ENCODE data around the gene NCS1. TPM values are rescaled to one million over a fixed set of nuclear protein-coding genes. Genes with fewer than 3 reads are reported as not detected.

The NCS1 gene
- total and polyA plus RNA-seq, 9 of the 15 experiments (the other 6 are each of a cell fraction or from before 2014, with no cell fraction given) = 0.28 to 27.0 (median 9.6) TPM

DNA sequence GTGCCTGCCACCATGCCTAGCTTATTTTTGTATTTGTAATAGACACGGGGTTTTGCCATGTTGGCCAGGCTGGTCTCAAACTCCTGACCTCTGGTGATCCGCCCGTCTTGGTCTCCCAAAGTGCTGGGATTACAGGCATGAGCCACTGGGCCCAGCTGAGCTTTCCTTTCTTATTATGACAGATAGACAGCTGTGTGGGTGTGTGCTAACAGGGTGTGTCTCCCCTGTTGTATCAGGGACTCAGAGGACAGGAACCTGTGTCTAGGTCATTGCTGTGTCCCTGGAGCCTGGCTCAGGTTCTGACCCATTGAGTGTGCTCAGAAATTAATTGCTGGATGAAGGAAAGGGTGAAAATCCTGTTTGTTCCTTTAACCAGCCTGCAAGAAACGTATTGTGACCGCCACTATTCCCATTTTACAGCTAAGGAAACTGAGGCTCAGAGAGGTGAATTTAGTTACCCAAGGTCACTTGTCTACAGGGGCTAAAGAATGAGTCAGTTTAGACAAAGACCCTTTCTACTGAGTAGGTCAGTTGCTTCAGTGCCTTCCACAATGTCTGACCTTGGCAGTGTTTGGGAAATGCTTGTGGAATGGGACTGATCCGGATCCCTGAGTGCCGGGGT is 16.8 kb downstream of the NCS1 start (continued):
- TF ChIP-seq GATAD2A (IDR thresholded peaks at IDR 0.05) (no peak), KLF13 (tag; IDR thresholded peaks at IDR 0.05; ENCODE audit: borderline replicate concordance, low read depth) (no peak), TBP (optimal IDR thresholded peaks at IDR 0.05; ENCODE audit: low read depth, low read length) (peak; percentile 15), ADNP (tag; IDR thresholded peaks at IDR 0.05) (0 out of 2 replicates have a peak, but pooled peaks have one; percentile 41), TOE1 (IDR thresholded peaks at IDR 0.05; ENCODE audit: borderline replicate concordance) (no peak), TOE1 (CRISPR knock-in tag; IDR thresholded peaks at IDR 0.05; ENCODE audit: borderline replicate concordance, low read depth) (no peak), HDAC3 (IDR thresholded peaks at IDR 0.05; ENCODE audit: borderline replicate concordance, partially characterized antibody) (no peak), SREBF1 (IDR thresholded peaks at IDR 0.05; ENCODE audit: borderline replicate concordance, low read depth, low read length) (no peak), PCBP2 (IDR thresholded peaks at IDR 0.05; ENCODE audit: low read depth, low read length, poor library complexity, severe bottlenecking) (no peak), ZBED1 (IDR thresholded peaks at IDR 0.05) (no peak), SETDB1 (IDR thresholded peaks at IDR 0.05; ENCODE audit: low read length) (no peak), JUND (IDR thresholded peaks at IDR 0.05; ENCODE audit: borderline replicate concordance, low read depth, low read length) (no peak), JUND (tag; IDR thresholded peaks at IDR 0.05; ENCODE audit: borderline replicate concordance, low read depth, low read length) (no peak), PHF8 (IDR thresholded peaks at IDR 0.05; ENCODE audit: borderline replicate concordance, low read length) (no peak), ZNF436 (CRISPR knock-in tag; IDR thresholded peaks at IDR 0.05) (no peak), NFIX (CRISPR knock-in tag; IDR thresholded peaks at IDR 0.05; ENCODE audit: low read depth) (no peak), ZNF174 (CRISPR knock-in tag; IDR thresholded peaks at IDR 0.05) (no peak), HIVEP1 (CRISPR knock-in tag; IDR thresholded peaks at IDR 0.05) (no peak)
- TF ChIP-seq, protein P1, sequence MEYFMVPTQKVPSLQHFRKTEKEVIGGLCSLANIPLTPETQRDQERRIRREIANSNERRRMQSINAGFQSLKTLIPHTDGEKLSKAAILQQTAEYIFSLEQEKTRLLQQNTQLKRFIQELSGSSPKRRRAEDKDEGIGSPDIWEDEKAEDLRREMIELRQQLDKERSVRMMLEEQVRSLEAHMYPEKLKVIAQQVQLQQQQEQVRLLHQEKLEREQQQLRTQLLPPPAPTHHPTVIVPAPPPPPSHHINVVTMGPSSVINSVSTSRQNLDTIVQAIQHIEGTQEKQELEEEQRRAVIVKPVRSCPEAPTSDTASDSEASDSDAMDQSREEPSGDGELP (CRISPR knock-in tag; IDR thresholded peaks at IDR 0.05; ENCODE audit: borderline replicate concordance) = peak; percentile 89
- TF ChIP-seq, protein P2, sequence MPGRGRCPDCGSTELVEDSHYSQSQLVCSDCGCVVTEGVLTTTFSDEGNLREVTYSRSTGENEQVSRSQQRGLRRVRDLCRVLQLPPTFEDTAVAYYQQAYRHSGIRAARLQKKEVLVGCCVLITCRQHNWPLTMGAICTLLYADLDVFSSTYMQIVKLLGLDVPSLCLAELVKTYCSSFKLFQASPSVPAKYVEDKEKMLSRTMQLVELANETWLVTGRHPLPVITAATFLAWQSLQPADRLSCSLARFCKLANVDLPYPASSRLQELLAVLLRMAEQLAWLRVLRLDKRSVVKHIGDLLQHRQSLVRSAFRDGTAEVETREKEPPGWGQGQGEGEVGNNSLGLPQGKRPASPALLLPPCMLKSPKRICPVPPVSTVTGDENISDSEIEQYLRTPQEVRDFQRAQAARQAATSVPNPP (IDR thresholded peaks at IDR 0.05; ENCODE audit: borderline replicate concordance, insufficient read depth, insufficient read length) = no peak
- TF ChIP-seq, protein P3, sequence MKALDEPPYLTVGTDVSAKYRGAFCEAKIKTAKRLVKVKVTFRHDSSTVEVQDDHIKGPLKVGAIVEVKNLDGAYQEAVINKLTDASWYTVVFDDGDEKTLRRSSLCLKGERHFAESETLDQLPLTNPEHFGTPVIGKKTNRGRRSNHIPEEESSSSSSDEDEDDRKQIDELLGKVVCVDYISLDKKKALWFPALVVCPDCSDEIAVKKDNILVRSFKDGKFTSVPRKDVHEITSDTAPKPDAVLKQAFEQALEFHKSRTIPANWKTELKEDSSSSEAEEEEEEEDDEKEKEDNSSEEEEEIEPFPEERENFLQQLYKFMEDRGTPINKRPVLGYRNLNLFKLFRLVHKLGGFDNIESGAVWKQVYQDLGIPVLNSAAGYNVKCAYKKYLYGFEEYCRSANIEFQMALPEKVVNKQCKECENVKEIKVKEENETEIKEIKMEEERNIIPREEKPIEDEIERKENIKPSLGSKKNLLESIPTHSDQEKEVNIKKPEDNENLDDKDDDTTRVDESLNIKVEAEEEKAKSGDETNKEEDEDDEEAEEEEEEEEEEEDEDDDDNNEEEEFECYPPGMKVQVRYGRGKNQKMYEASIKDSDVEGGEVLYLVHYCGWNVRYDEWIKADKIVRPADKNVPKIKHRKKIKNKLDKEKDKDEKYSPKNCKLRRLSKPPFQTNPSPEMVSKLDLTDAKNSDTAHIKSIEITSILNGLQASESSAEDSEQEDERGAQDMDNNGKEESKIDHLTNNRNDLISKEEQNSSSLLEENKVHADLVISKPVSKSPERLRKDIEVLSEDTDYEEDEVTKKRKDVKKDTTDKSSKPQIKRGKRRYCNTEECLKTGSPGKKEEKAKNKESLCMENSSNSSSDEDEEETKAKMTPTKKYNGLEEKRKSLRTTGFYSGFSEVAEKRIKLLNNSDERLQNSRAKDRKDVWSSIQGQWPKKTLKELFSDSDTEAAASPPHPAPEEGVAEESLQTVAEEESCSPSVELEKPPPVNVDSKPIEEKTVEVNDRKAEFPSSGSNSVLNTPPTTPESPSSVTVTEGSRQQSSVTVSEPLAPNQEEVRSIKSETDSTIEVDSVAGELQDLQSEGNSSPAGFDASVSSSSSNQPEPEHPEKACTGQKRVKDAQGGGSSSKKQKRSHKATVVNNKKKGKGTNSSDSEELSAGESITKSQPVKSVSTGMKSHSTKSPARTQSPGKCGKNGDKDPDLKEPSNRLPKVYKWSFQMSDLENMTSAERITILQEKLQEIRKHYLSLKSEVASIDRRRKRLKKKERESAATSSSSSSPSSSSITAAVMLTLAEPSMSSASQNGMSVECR (CRISPR knock-in tag; IDR thresholded peaks at IDR 0.05) = peak; percentile 43; the same call in 1 of the 2 replicates
- TF ChIP-seq, protein P4, sequence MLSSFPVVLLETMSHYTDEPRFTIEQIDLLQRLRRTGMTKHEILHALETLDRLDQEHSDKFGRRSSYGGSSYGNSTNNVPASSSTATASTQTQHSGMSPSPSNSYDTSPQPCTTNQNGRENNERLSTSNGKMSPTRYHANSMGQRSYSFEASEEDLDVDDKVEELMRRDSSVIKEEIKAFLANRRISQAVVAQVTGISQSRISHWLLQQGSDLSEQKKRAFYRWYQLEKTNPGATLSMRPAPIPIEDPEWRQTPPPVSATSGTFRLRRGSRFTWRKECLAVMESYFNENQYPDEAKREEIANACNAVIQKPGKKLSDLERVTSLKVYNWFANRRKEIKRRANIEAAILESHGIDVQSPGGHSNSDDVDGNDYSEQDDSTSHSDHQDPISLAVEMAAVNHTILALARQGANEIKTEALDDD (IDR thresholded peaks at IDR 0.05) = no peak

All from K562 (cell line).